ENCODE data around the gene DNASE1L1. TPM values are rescaled to one million over a fixed set of nuclear protein-coding genes. Genes with fewer than 3 reads are reported as not detected.

The DNASE1L1 gene
- polyA plus RNA-seq (2013, experiment 1 of 2; ENCODE audit: insufficient read length) = 13.5 TPM
- polyA plus RNA-seq (2013, experiment 2 of 2; ENCODE audit: insufficient read length) = 15.0 TPM

DNA sequence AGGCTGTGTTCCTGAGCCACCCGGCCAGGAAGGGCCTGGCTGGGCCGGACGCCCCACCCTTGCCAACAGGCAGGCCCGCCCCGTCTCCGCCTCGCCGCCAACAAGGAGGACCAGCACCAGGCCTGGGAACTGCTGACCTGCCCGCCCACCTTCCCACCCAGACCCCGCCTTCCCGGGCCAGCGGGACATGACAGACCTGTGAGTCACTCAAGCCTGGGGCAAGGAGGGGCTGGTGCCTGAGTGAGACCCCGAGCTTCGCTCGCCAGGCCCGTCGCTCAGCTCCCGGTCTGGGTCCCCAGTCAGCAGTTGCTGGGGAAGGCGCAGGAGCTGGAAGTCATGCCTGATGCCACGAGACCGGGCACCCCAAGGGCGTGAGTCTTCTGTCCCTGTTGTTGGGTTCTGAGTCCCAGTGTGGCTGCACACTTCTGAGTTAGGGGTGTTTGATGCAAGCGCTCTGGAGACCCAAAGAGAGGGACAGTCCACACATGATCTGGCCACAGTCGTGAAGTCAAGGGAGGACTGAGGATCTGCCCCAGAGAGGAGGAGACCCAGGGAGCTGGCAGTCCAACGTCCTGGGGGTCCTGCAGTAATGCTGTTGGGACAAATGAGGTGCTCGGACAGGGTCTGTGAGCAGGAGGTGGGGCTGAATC is at the start of gene DNASE1L1:
TSS of gene DNASE1L1 (minus strand) at position 33 of the 650 bp plus-strand sequence. CDS start 3,686 bp downstream, outside the sequence.
- peak; percentile 79 for DNase-seq

DNA sequence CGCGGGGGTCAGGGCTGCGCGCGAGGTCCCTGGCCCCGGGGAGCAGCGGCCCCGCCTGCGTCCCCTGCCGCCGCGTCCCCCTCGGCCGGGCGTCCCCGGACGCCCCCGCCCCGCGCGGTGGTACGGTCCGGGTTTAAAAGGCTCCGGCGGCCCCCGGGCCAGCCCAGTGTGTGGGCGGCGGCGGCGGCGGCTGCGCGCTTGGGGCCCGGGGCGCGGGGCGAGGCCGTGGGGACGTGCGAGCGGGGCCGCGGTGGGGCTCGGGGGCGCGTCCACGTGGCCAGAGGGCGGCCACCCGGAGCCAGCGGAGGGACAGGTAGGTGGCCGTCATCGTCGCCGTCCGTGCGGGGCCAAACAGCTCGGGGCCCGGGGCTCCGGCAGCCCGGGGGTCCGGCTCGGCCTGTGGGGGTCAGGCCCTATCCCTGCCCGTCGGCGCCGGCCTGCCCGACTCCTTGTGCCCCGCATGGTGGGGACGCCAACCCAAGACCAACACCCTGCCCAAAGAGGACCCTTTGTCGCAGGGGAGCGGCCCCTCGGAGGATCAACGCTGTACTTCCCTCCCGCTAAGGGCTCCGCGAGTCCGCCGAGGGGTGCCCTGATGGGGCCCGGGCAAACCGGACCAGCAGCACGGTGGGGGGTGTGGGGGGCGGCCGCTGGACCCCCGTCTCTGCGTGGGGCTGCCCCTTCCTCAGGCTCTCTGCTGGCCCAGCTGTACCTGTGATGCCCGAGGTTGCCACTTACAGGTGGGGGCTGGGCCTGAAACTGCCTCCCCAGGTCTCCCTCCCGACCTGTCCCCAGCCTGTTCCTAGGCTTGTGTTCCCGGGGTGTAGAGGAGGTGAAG is 49.3 kb upstream of the DNASE1L1 start, which contains the start of gene PLXNA3:
TSS of gene PLXNA3 (plus strand) at position 166 of the 838 bp plus-strand sequence. CDS start 1,903 bp downstream, outside the sequence.
- DNase-seq = peak; percentile 52

- peak; percentile 31 for DNase-seq
These were observed 48.5 kb upstream of the DNASE1L1 start for GRCh38 chrX:154457491-154458115.

DNA sequence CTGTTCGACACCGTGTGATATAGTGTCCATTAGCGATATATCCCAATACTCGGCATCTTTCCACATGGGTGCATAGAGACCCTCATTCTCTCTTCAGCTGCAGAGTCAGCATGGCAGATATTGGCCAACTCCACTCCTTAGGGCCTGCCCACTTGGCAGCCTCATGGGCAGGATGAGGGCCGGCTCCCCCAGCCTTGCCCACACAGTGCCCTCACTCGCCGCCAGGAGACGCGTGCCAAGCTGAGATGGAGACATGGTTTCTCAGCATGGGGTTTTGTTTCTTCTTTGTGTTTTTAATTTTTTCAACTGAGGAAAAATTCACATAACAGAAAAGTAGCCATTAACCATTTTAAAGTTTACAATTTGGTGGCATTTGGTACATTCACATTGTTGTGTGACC is 43.8 kb upstream of the DNASE1L1 start:
- DNase-seq = no peak

DNA sequence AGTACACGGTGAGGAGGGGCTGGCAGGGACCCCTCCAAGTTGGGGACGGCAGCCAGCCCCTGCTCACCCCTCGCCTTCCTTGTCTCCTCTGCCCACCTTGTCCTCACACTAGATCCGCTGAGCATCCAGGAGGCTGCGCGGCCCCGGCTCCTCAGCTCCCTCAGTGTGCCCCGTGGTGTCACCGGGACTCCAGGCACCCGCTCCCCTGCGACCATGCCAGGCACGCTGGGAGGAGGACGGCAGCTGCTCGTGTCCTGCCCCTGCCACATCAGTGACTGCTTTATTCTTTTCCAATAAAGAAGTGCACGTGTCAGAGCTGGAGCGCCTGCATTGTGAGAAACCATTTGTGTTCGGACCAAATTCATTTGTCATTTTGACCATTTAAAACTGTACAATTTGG is 41.3 kb upstream of the DNASE1L1 start:
- no peak for DNase-seq

DNA sequence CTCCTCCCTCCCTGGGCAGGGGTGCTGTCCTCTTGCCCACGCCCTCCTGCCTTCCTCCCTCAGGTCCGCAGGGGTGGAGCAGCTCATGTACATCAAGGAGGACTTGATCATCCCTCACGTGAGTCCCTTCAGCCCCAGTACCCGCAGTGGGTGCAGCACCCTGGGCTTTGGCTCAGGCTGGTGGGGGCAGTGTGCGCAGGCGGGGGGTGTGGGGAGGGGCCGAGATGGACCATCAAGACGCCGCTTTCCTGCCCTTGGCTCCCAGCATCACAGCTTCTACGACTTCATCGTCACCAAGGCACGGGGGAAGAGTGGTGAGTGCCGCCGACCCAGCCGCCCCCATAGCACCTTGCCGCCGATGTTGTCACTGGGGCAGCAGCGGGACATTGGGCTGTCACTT is 40.6 kb upstream of the DNASE1L1 start:
- DNase-seq = no peak

GRCh38 chrX:154448484-154448883 is 39.4 kb upstream of the DNASE1L1 start:
- no peak for DNase-seq

DNA sequence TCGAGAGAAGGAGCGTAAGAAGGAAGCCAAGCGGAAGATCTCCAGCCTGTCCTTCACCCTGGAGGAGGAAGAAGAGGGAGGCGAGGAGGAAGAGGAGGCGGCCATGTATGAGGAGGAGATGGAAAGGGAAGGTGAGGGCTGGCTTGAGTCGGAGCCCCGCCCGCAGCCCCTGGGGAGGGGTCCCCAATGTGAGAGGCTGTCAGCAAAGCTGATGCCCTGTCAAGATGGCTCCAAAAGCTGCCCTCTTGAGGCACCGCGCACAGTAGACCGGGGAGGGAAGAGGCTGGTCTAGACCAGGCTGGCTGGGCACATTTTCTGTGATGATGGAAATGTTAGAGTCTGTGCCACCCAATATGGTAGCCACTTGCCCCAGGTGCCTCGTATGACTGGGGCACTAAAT is 37.4 kb upstream of the DNASE1L1 start:
- no peak for DNase-seq

DNA sequence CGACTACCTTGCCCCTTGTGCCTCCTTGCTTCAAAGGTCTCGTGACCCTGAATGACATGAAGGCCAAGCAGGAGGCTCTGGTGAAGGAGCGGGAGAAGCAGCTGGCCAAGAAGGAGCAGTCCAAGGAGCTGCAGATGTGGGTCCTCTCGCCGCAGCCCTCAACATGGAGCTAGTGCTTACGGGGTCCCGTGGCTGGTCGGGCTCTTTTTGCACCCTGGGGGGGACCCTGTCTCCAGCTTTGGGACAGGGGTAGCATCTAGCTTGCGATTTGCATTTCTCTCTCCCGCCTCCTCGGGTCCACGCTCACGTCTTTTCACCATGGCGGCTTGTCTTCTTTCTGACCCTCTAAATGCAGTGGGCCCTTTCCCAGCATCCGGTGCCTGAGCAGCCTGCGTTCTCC is 36.7 kb upstream of the DNASE1L1 start:
- DNase-seq = no peak

GRCh38 chrX:154444755-154445246 is 35.7 kb upstream of the DNASE1L1 start:
- DNase-seq = no peak

DNA sequence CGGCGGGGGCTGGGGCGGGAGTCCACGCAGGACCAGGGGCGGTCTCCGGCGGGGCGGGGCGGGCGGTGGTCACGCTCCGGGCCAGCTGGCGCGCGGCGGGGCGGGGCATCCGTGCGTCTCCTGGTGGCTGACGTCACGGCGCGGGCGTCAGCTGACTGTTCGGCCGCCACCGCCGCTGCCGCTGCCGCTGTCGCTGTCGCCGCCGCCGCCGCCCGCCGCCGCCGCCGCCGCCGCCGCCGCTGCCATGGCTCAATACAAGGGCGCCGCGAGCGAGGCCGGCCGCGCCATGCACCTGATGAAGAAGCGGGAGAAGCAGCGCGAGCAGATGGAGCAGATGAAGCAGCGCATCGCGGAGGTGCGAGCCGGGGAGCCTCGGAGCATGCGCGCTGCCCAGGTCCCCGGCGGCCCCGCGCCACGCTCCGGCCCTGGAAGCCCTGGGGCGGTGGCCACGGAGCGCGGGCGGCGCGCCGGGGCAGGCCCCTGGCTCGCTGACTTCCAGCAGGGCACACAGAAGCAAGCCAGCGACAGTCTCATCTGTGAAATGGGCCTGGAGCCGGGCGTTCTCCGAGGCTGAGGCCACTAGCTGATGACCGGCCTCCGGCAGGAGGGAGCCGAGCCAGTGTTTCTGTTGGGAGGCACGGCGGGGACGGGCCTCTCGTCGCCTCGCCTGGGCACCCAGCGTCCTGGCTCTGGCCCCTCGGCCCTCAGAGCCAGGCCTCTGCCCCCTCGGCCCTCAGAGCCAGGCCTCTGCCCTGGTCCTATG is 35.1 kb upstream of the DNASE1L1 start, which contains the start of gene FAM50A:
TSS of gene FAM50A (plus strand) at position 150 of the 763 bp plus-strand sequence. CDS start at position 245, 95 bp downstream.
- peak; percentile 63 for DNase-seq

DNA sequence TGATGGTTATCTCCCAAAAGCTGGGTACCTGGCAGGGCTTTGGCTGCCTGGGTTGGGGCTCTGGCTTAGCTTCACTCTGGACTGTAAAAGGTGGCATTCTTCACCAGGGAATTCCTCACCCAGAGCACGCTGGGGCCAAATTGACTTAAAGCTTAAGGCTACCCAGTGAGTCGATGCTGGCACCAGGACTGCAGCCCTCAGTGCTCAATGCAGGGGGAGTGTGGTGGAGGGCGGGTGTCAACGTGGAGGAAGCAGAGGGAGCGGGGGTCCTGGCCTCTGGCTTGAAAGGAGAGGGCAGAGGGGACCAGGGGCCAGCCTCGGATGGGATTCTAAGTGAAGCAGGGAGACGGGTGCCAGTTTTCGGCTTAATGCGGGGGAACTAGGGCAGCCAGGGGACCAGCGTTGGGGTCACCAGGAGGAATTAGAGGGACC is 34.4 kb upstream of the DNASE1L1 start:
- DNase-seq = no peak

DNA sequence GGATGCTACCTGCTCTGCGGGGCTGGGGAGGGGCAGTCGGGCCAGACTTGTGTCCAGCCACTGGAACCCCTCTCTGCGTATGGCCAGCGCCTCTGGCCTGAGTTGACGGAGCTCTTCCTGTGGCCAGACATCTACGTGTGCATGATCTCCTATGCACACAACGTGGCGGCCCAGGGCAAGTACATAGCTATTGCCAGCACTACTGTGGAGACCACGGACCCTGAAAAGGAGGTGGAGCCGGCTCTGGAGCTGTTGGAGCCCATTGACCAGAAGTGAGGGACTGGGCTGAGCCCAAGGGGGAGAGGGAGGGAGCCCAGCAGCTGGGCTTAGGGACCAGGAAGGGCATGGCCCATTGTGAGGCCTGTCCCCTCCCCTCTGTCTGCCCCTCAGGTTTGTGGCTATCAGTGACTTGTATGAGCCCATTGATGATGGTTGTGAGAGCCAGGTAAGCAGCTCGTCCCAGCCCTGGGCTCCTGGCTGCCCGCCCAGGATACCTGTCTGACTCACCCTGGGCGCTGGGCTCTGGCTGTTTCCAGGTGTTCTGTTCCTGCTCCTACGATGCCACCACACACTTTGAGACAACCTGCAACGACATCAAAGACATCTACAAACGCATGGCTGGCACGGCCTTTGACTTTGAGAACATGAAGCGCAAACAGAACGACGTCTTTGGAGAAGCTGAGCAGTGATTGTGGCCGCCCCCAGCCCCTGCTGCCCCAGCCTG is 33.1 kb upstream of the DNASE1L1 start:
- no peak for DNase-seq

- DNase-seq = no peak
These were observed 32.5 kb upstream of the DNASE1L1 start for GRCh38 chrX:154441564-154441963.

GRCh38 chrX:154440623-154441357 is 31.7 kb upstream of the DNASE1L1 start:
- DNase-seq = no peak

DNA sequence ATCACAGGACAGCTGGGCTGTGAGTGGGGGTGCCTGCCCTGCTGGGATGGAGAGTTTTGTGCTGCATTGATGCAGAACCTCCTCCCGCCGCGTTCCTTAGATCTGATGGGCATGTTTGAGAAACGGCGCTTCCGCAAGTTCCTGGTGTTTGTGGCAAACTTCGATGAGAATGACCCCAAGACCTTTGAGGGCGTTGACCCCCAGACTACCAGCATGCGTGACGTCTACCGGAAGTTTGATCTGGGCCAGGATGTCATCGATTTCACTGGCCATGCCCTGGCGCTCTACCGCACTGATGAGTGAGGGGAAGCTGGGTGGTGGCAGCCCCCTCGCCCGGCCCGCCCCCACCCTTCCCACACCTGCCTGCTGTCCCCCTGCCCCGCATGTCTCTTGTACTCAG is 30.8 kb upstream of the DNASE1L1 start:
- DNase-seq = no peak

DNA sequence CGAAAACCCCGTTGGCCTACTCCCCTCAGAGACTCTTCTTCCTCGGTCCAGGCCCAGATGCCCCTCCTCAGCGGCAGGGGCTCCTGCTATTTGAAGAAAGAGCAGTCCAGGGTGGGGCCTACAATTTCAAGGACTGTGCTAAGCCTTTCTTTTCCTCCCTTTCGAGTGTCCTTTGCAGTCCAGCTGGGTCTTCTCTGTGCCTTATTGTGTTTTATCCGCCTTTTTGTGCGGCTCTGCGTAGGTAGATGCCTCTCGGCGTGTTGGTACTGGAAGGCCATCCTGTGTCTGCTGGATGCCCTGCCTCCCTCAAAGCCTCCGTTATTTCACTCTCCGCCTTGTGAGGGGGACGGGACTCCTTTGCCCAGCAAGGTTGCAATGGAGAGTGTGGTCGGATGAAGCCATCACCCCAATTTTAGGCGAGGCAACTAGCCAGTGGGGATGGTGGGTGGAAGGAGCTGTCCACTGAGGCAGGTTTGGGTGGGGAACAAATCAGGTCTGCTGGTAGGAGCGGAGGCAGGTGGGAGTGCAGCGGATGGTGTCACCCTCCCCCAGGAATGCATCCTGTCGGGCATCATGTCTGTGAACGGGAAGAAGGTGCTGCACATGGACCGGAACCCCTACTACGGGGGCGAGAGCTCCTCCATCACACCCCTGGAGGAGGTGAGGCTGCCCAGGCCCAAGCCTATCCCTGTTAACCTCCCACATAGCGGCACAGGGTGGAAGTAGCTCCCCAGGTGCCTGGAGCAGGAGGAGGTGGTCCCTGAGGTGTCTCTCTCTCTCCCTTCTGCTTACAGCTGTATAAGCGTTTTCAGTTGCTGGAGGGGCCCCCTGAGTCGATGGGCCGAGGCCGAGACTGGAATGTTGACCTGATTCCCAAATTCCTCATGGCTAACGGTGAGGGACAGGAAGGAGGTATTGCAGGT is 29.2 kb upstream of the DNASE1L1 start:
- DNase-seq = no peak

DNA sequence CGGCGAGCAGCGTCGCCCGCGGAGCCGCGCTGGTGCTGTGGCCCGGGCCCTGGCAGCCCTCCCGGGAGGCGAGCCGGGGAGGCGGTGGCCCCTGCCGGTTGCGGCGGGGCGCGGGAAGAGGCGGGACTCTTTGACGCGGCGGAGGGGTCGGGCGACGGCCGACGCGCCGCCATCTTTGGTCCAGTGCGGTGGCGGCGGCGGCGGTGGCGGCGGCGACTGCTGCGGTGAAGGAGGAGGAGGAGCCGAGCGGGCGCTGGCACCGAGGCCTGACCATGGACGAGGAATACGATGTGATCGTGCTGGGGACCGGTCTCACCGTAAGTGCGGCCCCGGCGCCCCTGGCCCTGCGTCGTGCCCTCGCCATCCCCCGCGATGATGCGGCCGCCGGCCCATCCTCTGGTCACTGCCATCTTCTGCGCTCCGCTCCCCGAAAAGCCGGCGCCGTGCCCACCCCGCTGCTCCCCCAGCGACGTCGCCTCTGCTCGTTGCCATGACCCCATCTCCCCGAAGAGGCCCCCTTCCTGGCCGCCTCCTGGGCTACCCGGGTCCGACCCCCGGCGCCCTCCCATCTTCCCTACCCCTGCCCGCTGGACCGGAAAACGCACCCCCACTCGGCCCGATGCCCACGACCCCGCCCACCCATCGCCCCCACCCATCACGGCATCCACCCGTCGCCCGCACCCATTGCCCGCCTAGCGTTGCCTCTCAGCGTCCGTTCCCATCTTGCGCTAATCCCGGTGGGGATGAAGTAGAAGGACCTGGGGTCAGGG is 28.1 kb upstream of the DNASE1L1 start, which contains the start of gene GDI1:
TSS of gene GDI1 (plus strand) at position 172 of the 770 bp plus-strand sequence. CDS start at position 273, 101 bp downstream.
- DNase-seq = peak; percentile 65

Measured in fibroblast of skin of abdomen (primary cell).